Stimulated activated effector memory CD8-positive, alpha-beta T cell treated with anti-CD3 and anti-CD28 coated beads, Interleukin-12 subunit alpha, Interleukin-12 subunit beta, amount 100 ng/mL, for 72 hours (primary cell): ENCODE results near the gene ANKRD13C.
A peak's percentile ranks its signal among the peaks of the same experiment; 100 is the strongest.

Experiments
- ATAC-seq: fragments of 150-1000 bp; cut with Tn5 transposase; 2 replicates; pipeline ENCODE4 v1.10.0; 2021
- DNase-seq, 2 donors: peaks; one replicate each; pipeline ENCODE4 v3.0.0; 2021 to 2022; ENCODE audit warnings: low spot score in 2 of 2
- H3K27ac Mint-ChIP-seq: one replicate; pipeline ENCODE4 v1.8.0; 2022; ENCODE audit warnings: mild to moderate bottlenecking, mixed read lengths
- H3K36me3 Mint-ChIP-seq: one replicate; pipeline ENCODE4 v1.8.0; 2022; ENCODE audit warnings: mild to moderate bottlenecking, mixed read lengths
- H3K4me1 Mint-ChIP-seq: one replicate; pipeline ENCODE4 v1.8.0; 2022; ENCODE audit warnings: mixed read lengths
- H3K4me3 Mint-ChIP-seq: one replicate; pipeline ENCODE4 v1.8.0; 2022; ENCODE audit warnings: mild to moderate bottlenecking, mixed read lengths
- H3K9me3 Mint-ChIP-seq: one replicate; pipeline ENCODE4 v1.8.0; 2022; ENCODE audit warnings: mixed read lengths

Gene ANKRD13C

DNA sequence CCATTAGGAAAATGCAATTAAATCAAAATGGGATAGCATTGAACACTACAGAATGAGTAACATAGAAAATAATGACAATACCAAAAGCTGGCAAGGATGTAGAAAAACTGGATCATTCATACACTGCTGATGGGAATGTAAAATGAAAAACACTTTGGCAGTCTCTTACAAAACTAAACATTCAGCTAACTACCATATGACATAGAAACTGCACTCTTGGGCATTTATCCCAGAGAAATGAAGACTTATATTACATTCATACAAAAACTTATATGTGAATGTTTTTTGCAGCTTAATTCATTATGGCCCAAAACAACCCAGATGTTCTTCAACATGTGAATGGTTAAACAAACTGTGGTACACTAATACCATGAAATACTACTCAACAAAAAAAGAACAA lies 66.4 kb downstream of the ANKRD13C start:
- no peak overlapping the region for H3K27ac Mint-ChIP-seq
- DNase-seq (no peak), ATAC-seq (no peak)
- H3K9me3 Mint-ChIP-seq, result no peaks in the 10 kb centered on the region
- H3K36me3 Mint-ChIP-seq, result peaks cover 96% of the 10 kb centered on the region
- H3K4me1 Mint-ChIP-seq, result no peaks in the 10 kb centered on the region
- H3K4me3 Mint-ChIP-seq, result no peak overlapping the region

DNA sequence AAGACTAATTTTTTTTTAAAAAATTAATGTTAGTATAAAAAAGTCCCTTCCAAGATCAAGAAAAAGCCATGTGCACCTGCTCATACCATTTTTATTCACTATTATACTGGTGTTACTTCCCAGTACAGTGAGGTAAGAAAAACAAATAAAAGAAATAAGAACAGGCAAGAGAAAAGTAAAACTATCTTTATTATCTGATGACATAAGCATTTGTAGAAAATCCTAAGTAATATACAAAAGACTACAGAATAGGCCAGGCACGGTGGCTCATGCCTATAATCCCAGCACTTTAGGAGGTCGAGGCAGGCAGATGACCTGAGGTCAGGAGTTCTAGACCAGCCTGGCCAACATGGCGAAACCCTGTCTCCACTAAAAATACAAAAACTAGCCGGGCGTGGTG lies 68.1 kb downstream of the ANKRD13C start:
- H3K9me3 Mint-ChIP-seq, result no peaks in the 10 kb centered on the region
- H3K4me3 Mint-ChIP-seq, result no peak overlapping the region
- DNase-seq (no peak), ATAC-seq (no peak)
- no peak overlapping the region for H3K27ac Mint-ChIP-seq
- H3K4me1 Mint-ChIP-seq, result no peaks in the 10 kb centered on the region
- peaks cover 90% of the 10 kb centered on the region for H3K36me3 Mint-ChIP-seq

DNA sequence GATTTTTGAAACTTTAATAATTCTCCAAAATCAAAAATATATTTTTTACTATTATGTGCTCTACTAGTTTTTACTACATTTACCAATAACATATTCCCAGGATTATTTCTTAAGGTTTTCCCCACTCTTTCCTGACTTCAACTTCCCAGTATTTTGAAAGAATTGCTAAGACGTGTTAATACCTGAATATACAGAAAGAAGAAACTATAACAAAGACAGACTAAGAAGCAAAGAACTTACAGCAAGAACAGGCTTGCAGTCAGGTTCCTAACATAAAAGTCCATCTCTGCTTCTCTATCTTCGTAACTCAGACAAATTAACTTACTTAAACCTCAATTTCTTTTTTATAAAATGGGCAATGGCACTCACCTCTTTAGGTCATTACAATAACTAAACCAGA lies 70.2 kb downstream of the ANKRD13C start:
- Mint-ChIP-seq H3K4me3 (no peak overlapping the region), H3K27ac (no peak overlapping the region), H3K9me3 (no peaks in the 10 kb centered on the region), H3K36me3 (peaks cover 71% of the 10 kb centered on the region), H3K4me1 (no peaks in the 10 kb centered on the region)
- no peak for DNase-seq
- no peak for ATAC-seq

DNA sequence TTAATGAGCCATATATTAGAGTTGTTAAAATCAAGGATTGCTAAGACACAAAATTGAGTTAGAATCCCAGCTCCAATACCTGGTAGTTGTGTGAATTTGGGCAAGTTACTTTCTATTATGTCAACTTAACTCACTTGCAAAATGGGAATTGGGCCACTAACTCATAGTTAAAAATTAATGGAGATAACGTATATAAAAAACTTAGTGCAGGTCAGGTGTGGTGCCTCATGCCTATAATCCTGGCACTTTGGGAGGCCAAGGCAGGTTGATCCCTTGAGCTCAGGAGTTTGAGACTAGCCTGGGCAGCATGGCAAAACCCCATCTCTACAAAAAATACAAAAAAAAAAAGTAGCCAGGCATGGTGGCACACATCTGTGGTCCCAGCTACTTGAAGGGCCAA lies 75.8 kb downstream of the ANKRD13C start:
- no peak overlapping the region for H3K27ac Mint-ChIP-seq

DNA sequence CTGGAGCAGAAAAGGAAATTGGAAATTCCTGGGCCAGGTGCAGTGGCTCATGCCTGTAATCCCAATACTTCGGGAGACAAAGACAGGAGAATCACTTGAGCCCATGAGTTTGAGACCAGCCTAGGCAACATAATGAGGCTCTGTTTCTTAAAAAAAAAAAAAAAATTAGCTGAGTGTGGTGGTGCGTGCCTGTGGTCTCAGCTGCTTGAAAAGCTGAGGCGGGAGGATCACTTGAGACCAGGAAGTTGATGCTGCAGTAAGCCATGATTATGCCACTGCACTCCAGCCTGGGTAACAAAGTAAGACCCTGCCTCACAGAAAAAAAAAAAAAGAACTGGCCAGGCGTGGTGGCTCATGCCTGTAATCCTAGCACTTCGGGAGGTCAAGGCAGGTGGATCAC lies 76.6 kb downstream of the ANKRD13C start:
- no peak for ATAC-seq
- Mint-ChIP-seq H3K36me3 (peaks cover 67% of the 10 kb centered on the region), H3K9me3 (no peaks in the 10 kb centered on the region), H3K27ac (no peak overlapping the region), H3K4me3 (no peak overlapping the region), H3K4me1 (no peaks in the 10 kb centered on the region)
- DNase-seq, result no peak

More for the DNA sequence above, 75.8 kb downstream of the ANKRD13C start:
- H3K4me1 Mint-ChIP-seq, result no peaks in the 10 kb centered on the region
- H3K4me3 Mint-ChIP-seq, result no peak overlapping the region
- ATAC-seq, result no peak
- H3K36me3 Mint-ChIP-seq, result peaks cover 62% of the 10 kb centered on the region
- H3K9me3 Mint-ChIP-seq, result no peaks in the 10 kb centered on the region
- no peak for DNase-seq

DNA sequence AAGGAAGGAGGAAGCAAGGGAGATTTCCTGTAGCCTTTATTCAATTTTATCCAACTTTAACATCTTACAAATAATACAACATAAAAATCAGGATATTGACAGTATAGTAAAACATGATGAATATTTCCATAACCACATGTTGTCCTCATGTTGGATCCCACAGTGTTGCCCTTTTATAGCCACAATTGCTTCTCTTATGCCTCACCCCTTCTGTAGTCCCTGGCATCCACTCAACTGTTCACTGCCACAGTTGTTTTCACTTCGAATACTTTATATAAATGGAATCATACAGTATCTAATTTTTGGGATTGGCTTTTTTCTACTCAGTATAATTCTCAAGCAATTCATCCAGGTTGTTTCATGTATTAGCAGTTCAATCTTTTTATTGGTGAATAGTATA lies 88.6 kb downstream of the ANKRD13C start:
- H3K36me3 Mint-ChIP-seq, result peaks cover 96% of the 10 kb centered on the region
- peaks cover 5% of the 10 kb centered on the region for H3K9me3 Mint-ChIP-seq
- ATAC-seq (no peak), DNase-seq (no peak)
- H3K4me3 Mint-ChIP-seq, result no peak overlapping the region
- no peak overlapping the region for H3K27ac Mint-ChIP-seq
- H3K4me1 Mint-ChIP-seq, result no peaks in the 10 kb centered on the region

DNA sequence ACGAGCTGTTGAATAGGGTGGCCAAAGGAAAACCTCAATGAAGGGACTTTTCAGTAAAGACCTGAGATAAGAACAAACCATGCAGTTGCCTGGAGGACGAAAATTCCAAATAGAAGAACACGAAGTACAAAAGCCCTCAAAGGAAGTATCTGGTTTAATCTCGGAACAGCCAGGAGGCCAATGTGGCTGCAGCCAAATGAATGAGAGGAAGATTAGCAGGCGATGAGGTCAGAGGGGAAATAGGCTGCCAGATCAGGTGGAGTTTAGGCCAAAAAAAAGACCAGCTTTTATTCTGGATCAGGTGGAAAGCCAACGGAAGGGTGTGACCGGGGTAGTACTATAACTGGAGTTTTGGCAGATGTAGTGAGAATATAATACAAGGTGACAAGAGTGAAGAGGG lies 89.7 kb downstream of the ANKRD13C start:
- peak overlapping the region; percentile 17 for H3K27ac Mint-ChIP-seq
- no peaks in the 10 kb centered on the region for H3K4me1 Mint-ChIP-seq
- no peak for DNase-seq
- no peak overlapping the region for H3K4me3 Mint-ChIP-seq
- H3K36me3 Mint-ChIP-seq, result peaks cover 94% of the 10 kb centered on the region
- peaks cover 5% of the 10 kb centered on the region for H3K9me3 Mint-ChIP-seq
- ATAC-seq, result no peak

DNA sequence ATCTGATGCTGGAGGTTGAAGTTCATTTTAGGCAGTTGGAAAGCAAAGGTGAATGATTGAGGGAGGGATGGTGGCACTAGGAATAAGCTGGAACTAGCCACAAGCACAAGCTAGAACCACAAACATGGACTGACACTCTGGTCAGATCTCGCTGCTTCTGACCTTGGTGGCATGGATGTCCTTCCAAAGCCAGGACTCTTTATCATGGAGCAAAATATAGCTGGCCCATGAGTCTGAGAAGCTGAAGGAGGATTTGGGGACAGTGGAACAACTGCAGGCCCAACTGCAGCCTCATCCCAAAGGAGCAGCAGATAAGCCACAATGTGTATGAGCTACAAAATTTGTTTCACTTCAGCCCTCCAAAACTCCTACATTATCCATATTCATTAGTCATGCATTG lies 97.9 kb downstream of the ANKRD13C start:
- no peak overlapping the region for H3K27ac Mint-ChIP-seq

DNA sequence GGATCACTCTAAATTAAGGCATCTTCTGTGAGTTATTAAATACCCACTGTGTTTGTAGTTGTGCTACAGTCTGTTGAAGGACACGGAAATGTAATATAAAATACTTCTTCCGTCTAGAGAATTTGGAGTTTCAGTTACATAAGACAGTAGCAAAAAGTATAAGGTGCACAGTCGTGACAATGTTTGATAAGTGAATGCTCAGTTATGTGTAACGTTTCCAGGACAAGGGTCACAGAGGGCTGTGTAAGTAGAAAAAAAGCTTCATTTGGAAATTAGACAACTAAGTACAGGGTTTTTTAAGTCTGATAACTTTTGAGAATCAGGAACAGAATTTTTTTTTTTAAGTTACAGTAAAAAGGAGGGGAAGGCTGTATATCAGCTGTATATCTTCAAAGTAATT lies 105.8 kb downstream of the ANKRD13C start:
- H3K4me3 Mint-ChIP-seq, result no peak overlapping the region
- ATAC-seq (no peak), DNase-seq (no peak)
- H3K9me3 Mint-ChIP-seq, result no peaks in the 10 kb centered on the region
- H3K4me1 Mint-ChIP-seq, result peaks cover 19% of the 10 kb centered on the region
- H3K27ac Mint-ChIP-seq, result peak overlapping the region; percentile 50
- H3K36me3 Mint-ChIP-seq, result peaks cover 99% of the 10 kb centered on the region

More for the DNA sequence above, 97.9 kb downstream of the ANKRD13C start:
- Mint-ChIP-seq H3K4me1 (no peaks in the 10 kb centered on the region), H3K9me3 (no peaks in the 10 kb centered on the region), H3K4me3 (no peak overlapping the region), H3K36me3 (peaks cover 48% of the 10 kb centered on the region)
- no peak for ATAC-seq
- no peak for DNase-seq

DNA sequence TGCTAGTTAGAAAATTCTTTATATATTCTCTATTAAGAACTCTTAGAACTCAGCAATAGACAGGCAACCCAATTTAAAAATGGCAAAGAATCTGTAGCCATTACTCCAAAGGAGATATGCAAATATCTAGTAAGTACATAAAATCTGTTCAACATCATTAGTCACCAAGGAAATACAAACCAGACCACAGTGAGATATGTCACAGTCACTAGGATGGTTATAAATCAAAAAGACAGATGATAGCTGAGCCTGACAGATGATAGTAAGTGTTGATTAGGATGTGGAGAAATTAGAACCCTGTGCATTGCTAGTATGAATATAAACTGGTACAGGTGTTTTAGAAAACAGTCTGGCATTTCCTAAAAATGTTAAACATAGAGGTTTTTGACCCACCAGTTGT lies 106.8 kb downstream of the ANKRD13C start:
- DNase-seq (no peak), ATAC-seq (peak; percentile 84)
- no peak overlapping the region for H3K4me3 Mint-ChIP-seq
- peaks cover 22% of the 10 kb centered on the region for H3K4me1 Mint-ChIP-seq
- peaks cover 100% of the 10 kb centered on the region for H3K36me3 Mint-ChIP-seq
- no peaks in the 10 kb centered on the region for H3K9me3 Mint-ChIP-seq
- peak overlapping the region; percentile 50 for H3K27ac Mint-ChIP-seq

DNA sequence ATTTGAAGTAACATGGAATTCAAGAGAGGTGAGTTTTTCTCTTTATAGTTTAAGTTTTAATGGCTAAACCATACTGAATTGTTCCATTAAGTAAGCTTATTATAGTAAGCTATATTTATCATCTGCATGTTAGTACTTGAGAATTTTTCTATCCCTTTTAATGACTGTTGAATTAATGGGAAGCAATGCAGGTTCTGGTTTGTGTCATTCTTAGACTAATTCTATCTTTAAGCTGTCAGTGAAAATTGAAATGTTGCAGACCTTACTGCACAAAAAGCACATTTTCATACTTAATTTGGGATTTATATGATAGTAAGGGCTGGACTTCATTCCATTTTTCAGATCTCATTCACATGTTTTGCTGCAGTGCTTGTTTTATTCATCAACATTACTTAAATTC lies 107.4 kb downstream of the ANKRD13C start:
- DNase-seq, result no peak
- Mint-ChIP-seq H3K4me1 (peaks cover 22% of the 10 kb centered on the region), H3K9me3 (no peaks in the 10 kb centered on the region), H3K36me3 (peaks cover 100% of the 10 kb centered on the region), H3K27ac (peak overlapping the region; percentile 50), H3K4me3 (no peak overlapping the region)
- no peak for ATAC-seq

DNA sequence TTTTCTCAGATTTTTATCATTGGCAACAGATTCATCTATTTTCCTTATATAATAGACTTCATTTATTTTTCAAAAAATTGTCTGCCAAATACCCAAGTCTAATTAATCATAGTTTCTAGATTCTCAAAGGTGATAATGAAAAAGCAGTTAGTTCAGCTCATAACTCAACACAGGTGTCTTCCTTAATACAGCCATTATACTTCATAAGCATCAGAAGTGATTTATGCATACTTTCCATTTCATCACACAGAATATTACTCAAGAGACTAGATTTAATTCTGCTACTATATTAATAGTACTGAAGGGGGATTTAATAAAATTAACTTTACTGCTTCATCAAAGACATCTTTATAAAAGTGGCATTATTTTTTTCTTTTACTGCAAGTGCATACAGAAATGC lies 114.6 kb downstream of the ANKRD13C start:
- Mint-ChIP-seq H3K9me3 (no peaks in the 10 kb centered on the region), H3K4me3 (no peak overlapping the region), H3K4me1 (peaks cover 12% of the 10 kb centered on the region), H3K36me3 (peaks cover 100% of the 10 kb centered on the region), H3K27ac (no peak overlapping the region)
- ATAC-seq, result no peak
- DNase-seq, result no peak

DNA sequence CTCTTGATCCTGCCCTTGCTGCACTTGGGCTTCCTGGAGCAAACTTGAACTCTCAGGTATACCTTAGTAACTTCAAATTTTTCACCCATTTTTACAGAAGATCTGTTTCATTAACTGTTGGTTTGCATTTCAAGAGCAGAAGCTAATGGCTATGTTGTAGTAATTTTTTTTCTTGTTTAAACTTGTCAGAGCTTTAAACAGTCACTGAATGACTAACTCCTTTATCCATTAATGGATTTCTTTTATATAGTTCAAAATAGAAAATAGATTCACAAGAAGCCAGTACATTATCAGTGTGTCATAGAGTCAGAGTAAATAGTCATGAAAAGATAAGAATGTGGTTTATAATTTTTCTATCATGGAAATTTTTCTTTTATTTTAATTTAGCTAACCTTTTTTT lies 119.8 kb downstream of the ANKRD13C start:
- H3K36me3 Mint-ChIP-seq, result peaks cover 100% of the 10 kb centered on the region
- DNase-seq, result no peak
- no peak overlapping the region for H3K4me3 Mint-ChIP-seq
- peak overlapping the region; percentile 46 for H3K27ac Mint-ChIP-seq
- no peaks in the 10 kb centered on the region for H3K9me3 Mint-ChIP-seq
- H3K4me1 Mint-ChIP-seq, result peaks cover 6% of the 10 kb centered on the region
- no peak for ATAC-seq

DNA sequence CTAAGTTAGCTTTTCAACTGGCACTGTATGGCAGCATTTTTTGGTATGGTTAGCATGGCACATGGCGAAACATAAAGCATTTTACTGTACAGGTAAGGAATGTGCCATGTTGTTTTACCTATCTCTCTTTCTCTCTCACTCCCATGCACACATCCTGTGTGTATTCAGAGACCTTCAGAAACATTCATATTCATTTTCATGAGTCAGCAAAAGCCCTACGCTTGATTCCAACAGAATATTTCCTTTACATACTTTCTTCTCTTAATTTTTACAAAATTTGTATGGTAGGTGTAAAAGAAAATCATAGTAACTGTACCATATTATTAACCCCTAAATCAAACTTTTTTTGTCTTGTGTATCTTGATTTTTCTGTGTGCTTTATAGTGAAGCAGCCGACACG lies 123.0 kb downstream of the ANKRD13C start:
- no peak for DNase-seq
- H3K27ac Mint-ChIP-seq, result no peak overlapping the region
- peaks cover 100% of the 10 kb centered on the region for H3K36me3 Mint-ChIP-seq
- H3K4me3 Mint-ChIP-seq, result no peak overlapping the region
- peaks cover 6% of the 10 kb centered on the region for H3K4me1 Mint-ChIP-seq
- H3K9me3 Mint-ChIP-seq, result no peaks in the 10 kb centered on the region
- no peak for ATAC-seq

DNA sequence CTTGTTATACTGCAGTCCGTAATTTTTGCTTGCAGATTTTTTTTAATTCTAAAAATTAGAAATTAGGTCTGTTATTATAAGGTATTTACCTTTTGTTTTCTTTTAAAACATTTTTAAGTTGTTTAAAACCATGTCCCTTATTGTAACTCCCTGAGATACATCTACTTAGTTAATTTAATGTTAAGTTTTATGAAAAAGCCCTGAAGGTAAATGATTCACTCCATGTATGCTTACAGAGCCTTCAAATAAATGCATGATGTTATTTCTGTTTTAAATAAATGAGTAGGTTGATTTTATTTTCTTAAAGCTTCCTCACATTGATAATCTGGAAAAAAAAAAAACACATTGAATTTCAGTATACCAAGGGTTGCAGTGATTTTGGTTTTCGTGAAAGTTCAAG lies 125.9 kb downstream of the ANKRD13C start:
- Mint-ChIP-seq H3K4me3 (no peak overlapping the region), H3K4me1 (peaks cover 12% of the 10 kb centered on the region), H3K9me3 (no peaks in the 10 kb centered on the region), H3K36me3 (peaks cover 100% of the 10 kb centered on the region), H3K27ac (no peak overlapping the region)
- DNase-seq (no peak), ATAC-seq (no peak)

DNA sequence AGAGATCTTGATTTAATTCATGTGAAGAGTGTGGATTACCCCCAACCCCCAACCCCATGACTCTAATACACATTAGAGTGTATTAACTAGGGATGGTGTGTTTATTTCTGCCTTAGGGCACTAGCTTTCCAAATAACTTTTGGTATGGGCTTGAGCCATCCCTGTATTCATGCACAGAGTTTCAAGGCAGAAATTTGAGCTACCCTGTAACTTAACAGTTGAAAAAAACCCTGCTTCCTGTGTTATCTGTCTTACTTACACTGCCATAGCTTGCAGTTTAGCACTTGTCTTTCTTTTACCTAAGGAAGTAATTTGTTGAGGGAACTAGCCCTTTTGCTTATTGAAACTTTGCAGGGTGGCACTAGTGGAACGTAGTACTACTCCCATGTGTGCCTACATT lies 127.1 kb downstream of the ANKRD13C start:
- H3K36me3 Mint-ChIP-seq, result peaks cover 100% of the 10 kb centered on the region
- no peaks in the 10 kb centered on the region for H3K9me3 Mint-ChIP-seq
- peak overlapping the region; percentile 79 for H3K27ac Mint-ChIP-seq
- ATAC-seq (peak; percentile 24), DNase-seq (no peak)
- H3K4me1 Mint-ChIP-seq, result peaks cover 19% of the 10 kb centered on the region
- H3K4me3 Mint-ChIP-seq, result no peak overlapping the region

DNA sequence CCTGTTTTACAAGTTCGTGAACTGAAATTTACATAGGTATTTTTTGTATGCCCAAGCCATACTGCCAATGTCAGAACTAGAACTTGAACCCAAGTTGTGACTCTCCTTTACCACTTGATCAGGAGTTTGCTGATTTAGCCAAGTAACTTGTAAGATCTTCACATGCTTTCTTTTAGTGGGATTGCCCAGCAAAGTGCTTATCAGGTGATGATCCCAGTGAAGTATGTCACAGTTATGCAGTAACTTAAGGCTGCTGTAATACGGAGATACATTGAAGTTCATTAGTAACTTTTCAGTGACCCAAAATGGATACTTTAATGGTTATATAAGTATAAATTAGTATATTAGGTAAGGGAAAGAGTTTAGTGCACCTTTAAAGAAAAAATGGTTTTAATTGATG lies 129.6 kb downstream of the ANKRD13C start:
- H3K4me1 Mint-ChIP-seq, result peaks cover 22% of the 10 kb centered on the region
- ATAC-seq (no peak), DNase-seq (no peak)
- no peak overlapping the region for H3K4me3 Mint-ChIP-seq
- H3K36me3 Mint-ChIP-seq, result peaks cover 94% of the 10 kb centered on the region
- H3K27ac Mint-ChIP-seq, result no peak overlapping the region
- H3K9me3 Mint-ChIP-seq, result no peaks in the 10 kb centered on the region
